ENCODE measurements around the gene TTR. TPM values are rescaled to one million over a fixed set of nuclear protein-coding genes. Genes with fewer than 3 reads are reported as not detected.

TTR gene
- total and polyA plus RNA-seq, 9 of the 15 experiments (the other 6 are each of a cell fraction or from before 2014, with no cell fraction given): 0.17 to 0.53 TPM; not detected in 7

GRCh38 chr18:31612124-31612523 is 20.4 kb downstream of the TTR start:
- intact Hi-C loops (cut with micrococcal nuclease) (no loop called here), in situ Hi-C loops (cut with MboI) (no loop called here)
- no peak overlapping the region for H3K27ac ChIP-seq (ENCODE audit: extremely low read depth, low read depth, low read length)
- no peaks in the 10 kb centered on the region for H4K20me1 ChIP-seq (replicated peaks; ENCODE audit: control insufficient read depth, insufficient read depth, low read length)
- DNase-seq (ENCODE audit: extremely low read depth in 1 of 4, low spot score in 3 of 4): no peak
- BruUV-seq (replicated peaks): no TSS peak
- 0 out of 5 replicates have a peak, but pooled peaks cover 0 to 2% of the 10 kb centered on the region in 2 experiments for H3K27me3 ChIP-seq (ENCODE audit: control insufficient read depth in 2 of 2, insufficient read depth in 2 of 2, low read length in 2 of 2)
- POLR2A ChIA-PET: no interaction called here
- H3K36me3 ChIP-seq (ENCODE audit: control insufficient read depth, insufficient read depth, low read length): no peaks in the 10 kb centered on the region
- no peak for FAIRE-seq
- H3K9me1 ChIP-seq (ENCODE audit: control insufficient read depth, insufficient read depth, low read length): no peaks in the 10 kb centered on the region
- no peak for ATAC-seq
- H3K4me2 ChIP-seq (ENCODE audit: insufficient read depth, low read length): no peak overlapping the region
- CTCF ChIA-PET (ENCODE audit: low intra/inter-chr PET ratio): no interaction called here
- WGBS (ENCODE audit: insufficient coverage, low coverage, missing lambda C conversion rate): 0% methylated on average over 6 of the region's 6 CpGs
- TF ChIP-seq ZNF518B (CRISPR knock-in tag; IDR thresholded peaks at IDR 0.05): no peak
- TF ChIP-seq MLLT1 (IDR thresholded peaks at IDR 0.05): no peak
- TF ChIP-seq FOXP4 (CRISPR knock-in tag; IDR thresholded peaks at IDR 0.05; ENCODE audit: borderline replicate concordance): no peak
- TF ChIP-seq ZNF12 (CRISPR knock-in tag; IDR thresholded peaks at IDR 0.05): no peak
- TF ChIP-seq ZNF277 (CRISPR knock-in tag; IDR thresholded peaks at IDR 0.05; ENCODE audit: borderline replicate concordance): no peak
- TF ChIP-seq DLX4 (CRISPR knock-in tag; IDR thresholded peaks at IDR 0.05): no peak
- TF ChIP-seq PYGO2 (tag; IDR thresholded peaks at IDR 0.05): no peak
- TF ChIP-seq ZBTB2 (IDR thresholded peaks at IDR 0.05): no peak
- no peak for TF ChIP-seq ZNF639 (CRISPR knock-in tag; conservative IDR thresholded peaks at IDR 0.05 in 1 of 2, IDR thresholded peaks at IDR 0.05 in 1 of 2)
- no peaks in the 10 kb centered on the region for H3K9me3 ChIP-seq (replicated peaks; ENCODE audit: control insufficient read depth, insufficient read depth, low read depth, low read length)
- no peak overlapping the region for H3K4me3 ChIP-seq
- H3K9ac ChIP-seq (ENCODE audit: insufficient read depth in 1 of 2, low read depth in 2 of 2, low read length in 2 of 2): no peak overlapping the region
- H3K79me2 ChIP-seq (ENCODE audit: control insufficient read depth, insufficient read depth, low read length): no peaks in the 10 kb centered on the region
- no peaks in the 10 kb centered on the region for H3K4me1 ChIP-seq (replicated peaks in 1 of 2; ENCODE audit: control insufficient read depth in 2 of 2, insufficient read depth in 2 of 2, low read length in 2 of 2)
- no peak overlapping the region for H2AFZ ChIP-seq (ENCODE audit: low read depth, low read length)
